Right lobe of liver (tissue), 6 donors: ENCODE data around the gene MAP3K3. TPM values are rescaled to one million over a fixed set of nuclear protein-coding genes. Genes with fewer than 3 reads are reported as not detected.
"Not testable (repeated sequence)": the region's sequence is repeated elsewhere in the genome, so short reads cannot be mapped to it uniquely, and the experiment has no call there.

ENCODE experiments used
- ATAC-seq, 4 donors: fragments of 200-7000 bp; cut with Tn5 transposase; one replicate each; pipeline ENCODE4 v1.9.1; 2020; ENCODE audit warnings: mild to moderate bottlenecking in 4 of 4, moderate library complexity in 4 of 4
- DNase-seq, 3 donors: peaks; one replicate each; pipeline ENCODE4 v3.0.0-alpha.2; 2020
- H3K27ac ChIP-seq, 3 donors: fragments of 200-600 bp; one replicate each; pipeline ENCODE4 v1.8.0; 2022
- H3K27me3 ChIP-seq, 2 donors: fragments of 200-600 bp; one replicate each; pipeline ENCODE4 v1.8.0; 2022
- H3K36me3 ChIP-seq, 4 donors: fragments of 200-600 bp; sonication (generic) in 1 of 4; one replicate each; pipeline versions ENCODE4 v1.5.1 to v1.8.0; 2017 to 2022; ENCODE audit warnings: control low read depth in 1 of 4
- H3K4me1 ChIP-seq, 4 donors: fragments of 200-600 bp; sonication (generic) in 1 of 4; one replicate each; pipeline versions ENCODE4 v1.5.1 to v1.8.0; 2017 to 2022; ENCODE audit warnings: control low read depth in 1 of 4
- H3K4me3 ChIP-seq, 3 donors: fragments of 200-600 bp; one replicate each; pipeline ENCODE4 v1.8.0; 2022
- H3K9me3 ChIP-seq, 4 donors: fragments of 200-600 bp; sonication (generic) in 1 of 4; one replicate each; pipeline versions ENCODE4 v1.5.1 to v1.8.0; 2017 to 2022; ENCODE audit warnings: control low read depth in 1 of 4
- POLR2A ChIP-seq: fragments of 450-650 bp; IDR thresholded peaks from one replicate; pipeline ENCODE4 v1.6.1; 2017; ENCODE audit warnings: antibody characterized with exemption, mild to moderate bottlenecking
- WGBS: methylation state at CpG from one replicate; pipeline ENCODE4 v1.1.6; 2018; ENCODE audit warnings: low coverage, low lambda C conversion rate; ENCODE audit not compliant: insufficient coverage; ENCODE audit errors: missing lambda C conversion rate; 5-methylcytosine and 5-hydroxymethylcytosine counted together
- intact Hi-C, 2 donors: fragments of 100-400 bp; cut with DNase I; formaldehyde crosslinking; loops; one replicate each; pipeline versions ENCODE4 v1.11.2 to v1.14.1; 2022
- total RNA-seq, 6 experiments: library from RNA; depleted of rRNA in 2 of 6; stranded (reverse); fragments of >200 nt in 2 of 6; fragmentation: NEBNext Ultra II Directional in 3 of 6; extraction: Animal tissue kit (Norgen Biotek cat#: 25700) in 3 of 6; gene quantifications; one replicate each; pipeline versions ENCODE4 v1.1.0 to v1.2.4, GENCODE V29; 2016 to 2023
- TF ChIP-seq, protein P1 (sequence below), 4 donors: fragments of 200-600 bp in 3 of 4; fragments of 450-650 bp in 1 of 4; IDR thresholded peaks; one replicate each; pipeline versions ENCODE4 v1.5.1 to v1.8.0; 2016 to 2022; ENCODE audit warnings: antibody characterized with exemption in 4 of 4, mild to moderate bottlenecking in 2 of 4
- donor health status: DM: no; HTN: yes; CAD: no.
- donor health status: DM: no; HTN: no; CAD: no.
- donor health status: DM: no; HTN: no; CAD: no.
- donor health status: DM: no; HTN: yes; CAD: no.
- donor health status: DM: no; HTN: yes; CAD: no.

Gene MAP3K3
- total RNA-seq, 6 experiments from 2014 or later = 10.6 to 15.8 (median 13.0) TPM

DNA sequence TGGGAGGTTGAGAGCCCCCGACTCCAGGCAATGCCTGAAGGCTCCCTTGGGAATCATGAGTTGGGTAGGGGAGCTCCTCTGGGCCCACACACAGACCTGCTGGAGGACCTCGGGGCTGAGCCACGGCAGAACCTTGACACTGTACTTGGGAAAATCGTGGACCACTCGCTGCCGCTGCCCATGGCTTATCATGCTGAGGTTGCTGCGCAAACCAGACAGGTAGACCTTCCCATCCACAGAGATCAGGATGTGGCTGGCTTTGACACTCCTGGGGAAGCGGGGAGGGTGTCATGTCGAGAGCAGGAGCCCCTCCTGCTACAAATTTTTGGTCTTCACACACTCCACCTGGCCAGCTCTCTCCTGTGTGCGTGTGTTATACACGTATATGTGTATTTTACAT is 84.9 kb downstream of the MAP3K3 start:
- Histone ChIP-seq H3K4me1 (no peaks in the 10 kb centered on the region), H3K36me3 (peaks cover 0 to 24% (median 9%) of the 10 kb centered on the region in 4 donors), H3K27ac (no peak overlapping the region), H3K27me3 (no peaks in the 10 kb centered on the region), H3K9me3 (no peaks in the 10 kb centered on the region), H3K4me3 (no peak overlapping the region)
- ATAC-seq (no peak), DNase-seq (peak in 1 of 3 donors; percentile 38)
- 67% methylated on average over 1 of the region's 11 CpGs for WGBS
- TF ChIP-seq, protein P1, sequence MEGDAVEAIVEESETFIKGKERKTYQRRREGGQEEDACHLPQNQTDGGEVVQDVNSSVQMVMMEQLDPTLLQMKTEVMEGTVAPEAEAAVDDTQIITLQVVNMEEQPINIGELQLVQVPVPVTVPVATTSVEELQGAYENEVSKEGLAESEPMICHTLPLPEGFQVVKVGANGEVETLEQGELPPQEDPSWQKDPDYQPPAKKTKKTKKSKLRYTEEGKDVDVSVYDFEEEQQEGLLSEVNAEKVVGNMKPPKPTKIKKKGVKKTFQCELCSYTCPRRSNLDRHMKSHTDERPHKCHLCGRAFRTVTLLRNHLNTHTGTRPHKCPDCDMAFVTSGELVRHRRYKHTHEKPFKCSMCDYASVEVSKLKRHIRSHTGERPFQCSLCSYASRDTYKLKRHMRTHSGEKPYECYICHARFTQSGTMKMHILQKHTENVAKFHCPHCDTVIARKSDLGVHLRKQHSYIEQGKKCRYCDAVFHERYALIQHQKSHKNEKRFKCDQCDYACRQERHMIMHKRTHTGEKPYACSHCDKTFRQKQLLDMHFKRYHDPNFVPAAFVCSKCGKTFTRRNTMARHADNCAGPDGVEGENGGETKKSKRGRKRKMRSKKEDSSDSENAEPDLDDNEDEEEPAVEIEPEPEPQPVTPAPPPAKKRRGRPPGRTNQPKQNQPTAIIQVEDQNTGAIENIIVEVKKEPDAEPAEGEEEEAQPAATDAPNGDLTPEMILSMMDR (IDR thresholded peaks at IDR 0.05) = no peak
- no peak for TF ChIP-seq POLR2A
- intact Hi-C loops = no loop called here

DNA sequence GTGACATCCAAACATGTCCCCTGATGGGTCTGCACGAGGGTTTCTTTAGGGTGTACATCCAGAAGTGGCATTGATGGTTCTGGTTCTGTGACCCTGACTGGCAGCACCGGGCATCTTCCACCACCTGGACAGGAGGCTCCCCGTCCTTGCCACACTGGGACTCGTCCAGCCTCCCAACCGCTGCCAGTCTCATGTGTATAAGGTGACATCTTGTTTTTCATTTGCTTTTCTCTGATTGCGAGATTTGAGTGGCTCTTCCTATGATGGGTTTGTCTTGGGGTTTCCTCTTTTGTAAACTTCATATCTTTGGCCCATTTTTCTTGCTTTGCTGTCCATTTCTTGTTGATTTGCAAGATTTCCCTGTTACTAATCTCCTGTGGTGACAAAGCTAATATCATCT is 86.9 kb downstream of the MAP3K3 start:
- intact Hi-C loops = no loop called here

GRCh38 chr17:63714550-63715277 is 92.5 kb downstream of the MAP3K3 start:
- intact Hi-C loops = no loop called here
- no peak overlapping the region for H3K27ac ChIP-seq
- H3K4me3 ChIP-seq = no peak overlapping the region
- peaks cover 0 to 22% (median 4%) of the 10 kb centered on the region in 4 donors for H3K36me3 ChIP-seq
- DNase-seq (peak in 1 of 3 donors; percentile 41), ATAC-seq (peak in 2 of 4 donors; percentile 41 to 56)
- H3K4me1 ChIP-seq = no peaks in the 10 kb centered on the region
- TF ChIP-seq, protein P1 (IDR thresholded peaks at IDR 0.05) = no peak
- TF ChIP-seq POLR2A = no peak
- H3K9me3 ChIP-seq = no peaks in the 10 kb centered on the region
- 80% methylated on average over 8 of the region's 10 CpGs for WGBS
- H3K27me3 ChIP-seq = no peaks in the 10 kb centered on the region

More for the DNA sequence above, 86.9 kb downstream of the MAP3K3 start:
- no peak for TF ChIP-seq POLR2A
- Histone ChIP-seq H3K4me3 (no peak overlapping the region), H3K27me3 (no peaks in the 10 kb centered on the region), H3K9me3 (no peaks in the 10 kb centered on the region), H3K4me1 (no peaks in the 10 kb centered on the region), H3K27ac (no peak overlapping the region), H3K36me3 (peaks cover 0 to 33% (median 9%) of the 10 kb centered on the region in 4 donors)
- 81% methylated on average over 4 of the region's 6 CpGs for WGBS
- peak in 1 of 3 donors; percentile 31 for DNase-seq
- no peak for ATAC-seq

DNA sequence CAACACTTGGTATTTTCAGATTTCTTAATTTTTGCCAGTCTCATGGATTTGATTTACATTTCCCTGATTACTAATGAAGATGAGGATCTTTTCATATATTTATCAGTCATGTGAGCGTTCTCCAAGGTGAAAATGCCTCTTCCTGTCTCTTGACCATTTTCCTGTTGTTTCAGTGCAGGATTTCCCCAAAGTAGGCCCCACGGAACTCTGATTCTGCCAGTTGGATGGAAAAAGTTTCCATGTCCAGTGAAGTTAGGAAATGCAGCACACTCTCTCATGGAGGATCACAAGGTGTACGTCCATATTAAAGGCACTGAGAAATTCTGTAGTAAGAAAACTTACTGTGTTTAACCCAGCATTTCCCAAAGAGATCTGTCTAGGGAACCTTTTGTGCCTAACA is 94.2 kb downstream of the MAP3K3 start:
- TF ChIP-seq POLR2A = no peak
- TF ChIP-seq, protein P1 (IDR thresholded peaks at IDR 0.05) = no peak
- DNase-seq (no peak), ATAC-seq (no peak)
- intact Hi-C loops = no loop called here
- H3K9me3 ChIP-seq = no peaks in the 10 kb centered on the region
- H3K27ac ChIP-seq = no peak overlapping the region
- H3K27me3 ChIP-seq = no peaks in the 10 kb centered on the region
- H3K4me1 ChIP-seq = no peaks in the 10 kb centered on the region
- H3K4me3 ChIP-seq = no peak overlapping the region
- peaks cover 0 to 11% (median 0%) of the 10 kb centered on the region in 4 donors for H3K36me3 ChIP-seq
- 78% methylated on average over 3 of the region's 3 CpGs for WGBS

DNA sequence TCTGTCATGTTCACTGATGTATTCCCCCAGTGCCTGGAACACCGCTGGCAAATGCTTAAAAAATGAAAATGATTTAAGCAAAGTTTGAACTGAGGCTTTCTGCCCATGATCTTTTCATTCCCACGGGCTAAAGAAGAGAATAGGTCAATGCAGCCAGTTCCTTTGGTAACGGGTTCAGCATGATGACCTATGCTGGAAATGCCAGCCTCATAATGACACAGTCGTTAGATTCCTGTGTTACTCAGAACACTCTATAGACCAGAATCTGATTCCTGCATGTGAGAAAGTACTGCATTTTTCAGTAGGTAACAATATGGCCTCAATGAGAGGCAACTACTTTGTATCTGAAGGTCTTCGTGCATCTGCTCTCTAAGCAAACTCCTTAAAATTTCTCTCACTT is 96.8 kb downstream of the MAP3K3 start:
- WGBS = 89% methylated on average over 5 of the region's 5 CpGs
- TF ChIP-seq, protein P1 (IDR thresholded peaks at IDR 0.05) = no peak
- TF ChIP-seq POLR2A = no peak
- Histone ChIP-seq H3K4me3 (no peak overlapping the region), H3K27ac (no peak overlapping the region), H3K9me3 (no peaks in the 10 kb centered on the region), H3K4me1 (no peaks in the 10 kb centered on the region), H3K36me3 (no peaks in the 10 kb centered on the region), H3K27me3 (no peaks in the 10 kb centered on the region)
- DNase-seq = peak in 1 of 3 donors; percentile 8
- intact Hi-C loops = no loop called here
- no peak for ATAC-seq

DNA sequence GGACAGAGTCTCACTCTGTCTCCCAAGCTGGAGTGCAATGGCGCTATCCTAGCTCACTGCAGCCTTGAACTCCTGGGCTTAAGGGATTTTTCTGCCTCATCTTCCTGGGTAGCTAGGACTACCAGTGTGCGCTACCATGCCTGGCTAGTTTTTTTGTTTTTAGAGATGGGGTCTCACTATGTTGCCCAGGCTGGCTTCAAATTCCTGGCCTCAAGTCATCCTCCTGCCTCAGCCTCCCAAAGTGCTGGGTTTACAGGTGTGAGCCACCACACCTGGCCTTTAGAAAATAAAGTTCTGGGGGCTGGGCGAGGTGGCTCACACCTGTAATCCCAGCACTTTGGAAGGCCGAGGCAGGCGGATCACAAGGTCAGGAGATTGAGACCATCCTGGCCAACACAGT is 98.0 kb downstream of the MAP3K3 start:
- ATAC-seq, H3K27ac ChIP-seq, H3K9me3 ChIP-seq, intact Hi-C loops, H3K36me3 ChIP-seq, H3K27me3 ChIP-seq, H3K4me3 ChIP-seq, H3K4me1 ChIP-seq: not testable (repeated sequence)
- 94% methylated on average over 2 of the region's 5 CpGs for WGBS
- peak in 1 of 3 donors; percentile 3 for DNase-seq
